K562 (cell line): Measurements from ENCODE around the gene ORAI3. TPM values are rescaled to one million over a fixed set of nuclear protein-coding genes. Genes with fewer than 3 reads are reported as not detected.

Experiments
- BCL6 ChIP-seq: fragments of 250-450 bp; sonication (Bioruptor Pico); IDR thresholded peaks from 2 replicates; pipeline ENCODE4 v1.4.0; 2020
- CAMTA2 ChIP-seq: fragments of 250-450 bp; sonication (Bioruptor Pico); conservative IDR thresholded peaks from 2 replicates; pipeline ENCODE4 v1.5.1; 2022
- CHD4 ChIP-seq: fragments of 200-600 bp; sonication (generic); IDR thresholded peaks from 3 replicates; pipeline ENCODE4 v1.6.1; 2012; ENCODE audit warnings: low read depth, mild to moderate bottlenecking, mixed read lengths, low read length, inconsistent platforms; ENCODE audit not compliant: insufficient read depth, insufficient replicate concordance, poor library complexity, severe bottlenecking
- EGR1 ChIP-seq: fragments of 450-650 bp; conservative IDR thresholded peaks from 2 replicates; pipeline ENCODE4 v1.6.1; 2017; ENCODE audit warnings: mild to moderate bottlenecking
- ELF1 ChIP-seq: fragments of 200-800 bp; sonication (Bioruptor generic); IDR thresholded peaks from 2 replicates; pipeline ENCODE4 v1.6.1; 2016; ENCODE audit warnings: missing genetic modification characterization, missing compliant biosample characterization
- MCM7 ChIP-seq, 2 experiments: fragments of 450-650 bp; IDR thresholded peaks; 2 replicates each; pipeline ENCODE4 v1.6.1; 2016 to 2018
- MTA1 ChIP-seq: fragments of 450-650 bp; IDR thresholded peaks from 2 replicates; pipeline ENCODE4 v1.6.1; 2017; ENCODE audit warnings: borderline replicate concordance
- PHF21A ChIP-seq: fragments of 450-650 bp; IDR thresholded peaks from 2 replicates; pipeline ENCODE4 v1.6.1; 2017; ENCODE audit warnings: low read depth, borderline replicate concordance
- POLR3G ChIP-seq: IDR thresholded peaks from 2 replicates; pipeline ENCODE4 v1.6.1; 2011; ENCODE audit not compliant: insufficient read length, insufficient replicate concordance; ENCODE audit errors: extremely low read depth
- PRDM10 ChIP-seq: fragments of 450-650 bp; IDR thresholded peaks from 2 replicates; pipeline ENCODE4 v1.6.1; 2018; ENCODE audit not compliant: partially characterized antibody
- RB1 ChIP-seq: fragments of 450-650 bp; IDR thresholded peaks from 2 replicates; pipeline ENCODE4 v1.6.1; 2017; ENCODE audit warnings: low read depth, mild to moderate bottlenecking
- TAF1 ChIP-seq: IDR thresholded peaks from 2 replicates; pipeline ENCODE4 v1.6.1; 2011; ENCODE audit warnings: mild to moderate bottlenecking, low read length, moderate library complexity; ENCODE audit not compliant: insufficient read depth, control insufficient read depth, severe bottlenecking; ENCODE audit errors: extremely low read depth
- TCF3 ChIP-seq: sonication (generic); formaldehyde crosslinking; IDR thresholded peaks from 2 replicates; pipeline ENCODE4 v1.4.0; 2020; ENCODE audit warnings: mild to moderate bottlenecking, missing genetic modification reagents
- THRAP3 ChIP-seq: fragments of 450-650 bp; IDR thresholded peaks from 2 replicates; pipeline ENCODE4 v1.6.1; 2016; ENCODE audit warnings: mild to moderate bottlenecking, inconsistent platforms, borderline replicate concordance
- ZBED1 ChIP-seq: IDR thresholded peaks from 2 replicates; pipeline ENCODE4 v1.6.1; 2014
- ZBTB8A ChIP-seq: fragments of 450-650 bp; IDR thresholded peaks from 2 replicates; pipeline ENCODE4 v1.6.1; 2018; ENCODE audit warnings: mild to moderate bottlenecking, moderate library complexity; ENCODE audit not compliant: partially characterized antibody
- ZFP1 ChIP-seq: fragments of 450-650 bp; formaldehyde crosslinking; IDR thresholded peaks from 2 replicates; pipeline ENCODE4 v1.4.0; 2020; ENCODE audit warnings: mild to moderate bottlenecking, mixed read lengths
- ZFPM2 ChIP-seq: fragments of 250-450 bp; sonication (Bioruptor Pico); IDR thresholded peaks from 2 replicates; pipeline ENCODE4 v1.5.1; 2022; ENCODE audit warnings: mild to moderate bottlenecking
- ZMIZ1 ChIP-seq, 2 experiments: fragments of 150-350 bp in 1 of 2; IDR thresholded peaks; 2 replicates each; pipeline ENCODE4 v1.6.1; 2012 to 2016; ENCODE audit warnings: low read depth in 2 of 2, low read length in 2 of 2, mild to moderate bottlenecking in 1 of 2, moderate library complexity in 1 of 2
- ZNF79 ChIP-seq: fragments of 250-450 bp; sonication (Bioruptor Pico); IDR thresholded peaks from 2 replicates; pipeline ENCODE4 v1.4.0; 2020; ENCODE audit warnings: low read depth, mild to moderate bottlenecking, moderate library complexity
- polyA plus RNA-seq, 8 experiments: library from polyadenylated mRNA; depleted of rRNA in 4 of 8; stranded (reverse) in 5 of 8; unstranded in 3 of 8; fragments of >200 nt; fragmentation: Nextera tagmentation in 2 of 8; fragmentation: Illumina TruSeq in 1 of 8; extraction: Ambion mirVana in 2 of 8; extraction: Trizol in 1 of 8; gene quantifications; 2 replicates each; pipeline versions ENCODE4 v1.2.1 to v1.2.3, GENCODE V29; 2011 to 2014; ENCODE audit warnings: inconsistent platforms in 1 of 8, missing spikeins in 1 of 8
- total RNA-seq, 7 experiments: library from RNA; depleted of rRNA in 6 of 7; stranded (reverse); fragments of >200 nt in 6 of 7; fragmentation: Illumina TruSeq in 2 of 7; extraction: Trizol in 2 of 7; gene quantifications; 2 replicates each; pipeline versions ENCODE4 v1.2.1 to v1.2.3, GENCODE V29; 2011 to 2021; ENCODE audit warnings: low replicate concordance in 1 of 7
- TF ChIP-seq, protein P1 (sequence below): fragments of 250-450 bp; sonication (Bioruptor Pico); IDR thresholded peaks from 2 replicates; pipeline ENCODE4 v1.8.0; 2021; ENCODE audit warnings: borderline replicate concordance, mild to moderate bottlenecking, moderate library complexity; ENCODE audit not compliant: poor library complexity, severe bottlenecking

Gene ORAI3
- total and polyA plus RNA-seq, 9 of the 15 experiments (the other 6 are each of a cell fraction or from before 2014, with no cell fraction given): 4.9 to 23.3 (median 14.1) TPM

- TF ChIP-seq ZMIZ1 (IDR thresholded peaks at IDR 0.05; ENCODE audit: low read depth in 2 of 2, low read length in 2 of 2) (0 out of 4 replicates have a peak, but pooled peaks of 1 of the 2 experiments have one; percentile 8), ZBED1 (0 out of 2 replicates have a peak, but pooled peaks have one; percentile 23), CAMTA2 (CRISPR knock-in tag) (no peak), CHD4 (no peak), ZNF79 (CRISPR knock-in tag) (no peak), ZFP1 (CRISPR knock-in tag) (no peak), PRDM10 (no peak), MTA1 (peak; percentile 63; the same call in 1 of the 2 replicates), PHF21A (no peak), MCM7 (IDR thresholded peaks at IDR 0.05) (no peak), ZFPM2 (peak; percentile 72; the same call in 1 of the 2 replicates), EGR1 (no peak), POLR3G (no peak), BCL6 (CRISPR knock-in tag) (no peak), TAF1 (peak; percentile 72), TCF3 (peak; percentile 62), RB1 (no peak; the same call in 1 of the 2 replicates), THRAP3 (peak; percentile 71; the same call in 1 of the 2 replicates), ELF1 (tag) (peak; percentile 80), ZBTB8A (no peak)
- TF ChIP-seq, protein P1, sequence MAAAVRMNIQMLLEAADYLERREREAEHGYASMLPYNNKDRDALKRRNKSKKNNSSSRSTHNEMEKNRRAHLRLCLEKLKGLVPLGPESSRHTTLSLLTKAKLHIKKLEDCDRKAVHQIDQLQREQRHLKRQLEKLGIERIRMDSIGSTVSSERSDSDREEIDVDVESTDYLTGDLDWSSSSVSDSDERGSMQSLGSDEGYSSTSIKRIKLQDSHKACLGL (CRISPR knock-in tag): no peak
Measured at GRCh38 chr16:30949650-30950515, 1.0 kb downstream of the ORAI3 start (continued).
